Left ventricle myocardium inferior (tissue), 1 donor: ENCODE results near the gene STK10. TPM values are rescaled to one million over a fixed set of nuclear protein-coding genes. Genes with fewer than 3 reads are reported as not detected.

Experiments used
- DNase-seq: peaks from one replicate; pipeline ENCODE4 v3.0.0-alpha.2; 2020
- H3K27ac ChIP-seq: fragments of 200-600 bp; replicated peaks from 2 replicates; pipeline ENCODE4 v1.8.0; 2021
- H3K27me3 ChIP-seq: fragments of 200-600 bp; 2 replicates; pipeline ENCODE4 v1.8.0; 2021; ENCODE audit warnings: low read depth
- H3K36me3 ChIP-seq: fragments of 200-600 bp; 2 replicates; pipeline ENCODE4 v1.8.0; 2021
- H3K4me1 ChIP-seq: fragments of 200-600 bp; 2 replicates; pipeline ENCODE4 v1.8.0; 2021
- H3K4me3 ChIP-seq: fragments of 200-600 bp; 2 replicates; pipeline ENCODE4 v1.8.0; 2021; ENCODE audit warnings: mild to moderate bottlenecking, moderate library complexity
- H3K9me3 ChIP-seq: fragments of 200-600 bp; replicated peaks from 2 replicates; pipeline ENCODE4 v1.8.0; 2021
- CTCF ChIP-seq: fragments of 200-600 bp; IDR thresholded peaks from 2 replicates; pipeline ENCODE4 v1.8.0; 2021; ENCODE audit warnings: antibody characterized with exemption, mild to moderate bottlenecking, borderline replicate concordance
- intact Hi-C: fragments of 100-400 bp; cut with micrococcal nuclease; formaldehyde crosslinking; loops from one replicate; pipeline ENCODE4 v1.11.0; 2022
- total RNA-seq: library from RNA; stranded (reverse); fragmentation: NEBNext Ultra II Directional; extraction: Animal tissue kit (Norgen Biotek cat#: 25700); gene quantifications from one replicate; pipeline ENCODE4 v1.2.1, GENCODE V29; 2021
- donor health status: DM: no; HTN: yes; CAD: no; lungs with severe emphysema.

The STK10 gene
- total RNA-seq, 1 donor from 2014 or later = 5.3 TPM

- H3K27me3 ChIP-seq = no peaks in the 10 kb centered on the region
- DNase-seq = no peak
- intact Hi-C loops = no loop called here
- no peak overlapping the region for H3K4me3 ChIP-seq
- no peak overlapping the region for H3K27ac ChIP-seq
- no peaks in the 10 kb centered on the region for H3K9me3 ChIP-seq
- peaks cover 27% of the 10 kb centered on the region for H3K36me3 ChIP-seq
- peaks cover 15% of the 10 kb centered on the region for H3K4me1 ChIP-seq
- no peak for TF ChIP-seq CTCF
These were observed 108.1 kb downstream of the STK10 start for GRCh38 chr5:172079876-172080275.

GRCh38 chr5:172078726-172079345, 109.2 kb downstream of the STK10 start:
- Histone ChIP-seq H3K9me3 (no peaks in the 10 kb centered on the region), H3K27ac (no peak overlapping the region), H3K36me3 (peaks cover 27% of the 10 kb centered on the region), H3K4me1 (peaks cover 15% of the 10 kb centered on the region), H3K27me3 (no peaks in the 10 kb centered on the region), H3K4me3 (no peak overlapping the region)
- no peak for TF ChIP-seq CTCF
- intact Hi-C loops = no loop called here
- DNase-seq = peak; percentile 47

GRCh38 chr5:172077664-172078425, 110.2 kb downstream of the STK10 start:
- intact Hi-C loops = no loop called here
- no peaks in the 10 kb centered on the region for H3K27me3 ChIP-seq
- no peak for TF ChIP-seq CTCF
- H3K4me1 ChIP-seq = peaks cover 15% of the 10 kb centered on the region
- H3K9me3 ChIP-seq = no peaks in the 10 kb centered on the region
- no peak overlapping the region for H3K27ac ChIP-seq
- no peak for DNase-seq
- peaks cover 31% of the 10 kb centered on the region for H3K36me3 ChIP-seq
- H3K4me3 ChIP-seq = no peak overlapping the region

GRCh38 chr5:172076761-172077244, 111.2 kb downstream of the STK10 start:
- Histone ChIP-seq H3K27me3 (no peaks in the 10 kb centered on the region), H3K27ac (no peak overlapping the region), H3K4me1 (peaks cover 15% of the 10 kb centered on the region), H3K36me3 (peaks cover 25% of the 10 kb centered on the region), H3K4me3 (no peak overlapping the region), H3K9me3 (no peaks in the 10 kb centered on the region)
- DNase-seq = no peak
- intact Hi-C loops = no loop called here
- TF ChIP-seq CTCF = no peak

GRCh38 chr5:172075656-172076055, 112.4 kb downstream of the STK10 start:
- TF ChIP-seq CTCF = no peak
- DNase-seq = no peak
- Histone ChIP-seq H3K4me1 (peaks cover 15% of the 10 kb centered on the region), H3K9me3 (no peaks in the 10 kb centered on the region), H3K27me3 (no peaks in the 10 kb centered on the region), H3K27ac (no peak overlapping the region), H3K4me3 (no peak overlapping the region), H3K36me3 (peaks cover 15% of the 10 kb centered on the region)
- intact Hi-C loops = no loop called here
